CD4-positive, alpha-beta T cell treated with Interferon gamma for 1 hour (primary cell): ENCODE measurements around the gene FYN.

ENCODE experiments used
- DNase-seq: peaks from one replicate; pipeline ENCODE4 v3.0.0-alpha.2; 2020

The FYN gene

DNA sequence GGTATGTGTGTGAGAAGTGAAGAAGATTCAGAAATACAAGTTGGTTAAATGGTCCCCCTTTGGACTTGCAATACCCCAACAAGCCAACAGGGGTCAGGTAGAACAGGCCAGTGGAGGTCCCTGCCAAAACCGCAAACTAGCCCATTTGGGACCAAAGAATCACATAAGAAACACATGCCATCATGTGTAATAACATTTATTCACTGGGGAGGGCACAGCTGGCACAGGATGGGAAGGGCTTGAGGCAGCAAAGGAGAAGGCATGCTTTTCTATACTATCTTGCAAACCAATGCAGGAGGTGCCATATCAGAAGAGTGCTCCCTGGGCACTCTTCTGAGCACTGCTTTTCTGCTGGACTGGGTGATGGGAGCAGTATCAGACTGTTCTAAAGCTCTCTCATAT lies 151.5 kb downstream of the FYN start:
- peak; percentile 41 for DNase-seq

DNA sequence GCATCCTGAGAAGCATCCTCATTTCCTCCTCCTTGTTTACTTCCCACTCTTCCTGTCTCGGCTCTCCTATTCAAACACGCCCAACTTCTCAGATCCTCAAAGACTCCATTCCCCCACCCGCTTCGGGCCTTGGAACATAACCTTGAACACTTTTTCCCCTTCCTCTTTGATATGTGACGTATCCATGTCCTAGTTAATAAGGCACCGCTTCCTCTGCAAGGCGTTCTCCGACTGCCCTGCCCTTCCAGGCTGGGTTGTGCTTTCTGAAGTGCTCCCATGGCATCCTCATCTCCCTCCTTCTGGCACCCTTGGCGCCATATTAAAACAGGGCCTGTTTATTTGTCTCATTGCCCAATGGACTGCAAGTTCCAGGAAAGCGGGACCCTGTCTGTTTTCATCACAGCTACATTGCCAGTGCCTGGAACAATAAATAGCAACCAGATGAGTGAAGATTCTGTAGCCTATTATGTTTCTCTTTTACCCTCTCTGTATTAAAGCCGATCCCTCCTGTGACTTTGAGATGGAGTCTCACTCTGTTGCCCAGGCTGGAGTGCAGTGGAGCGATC lies 152.2 kb downstream of the FYN start:
- no peak for DNase-seq

DNA sequence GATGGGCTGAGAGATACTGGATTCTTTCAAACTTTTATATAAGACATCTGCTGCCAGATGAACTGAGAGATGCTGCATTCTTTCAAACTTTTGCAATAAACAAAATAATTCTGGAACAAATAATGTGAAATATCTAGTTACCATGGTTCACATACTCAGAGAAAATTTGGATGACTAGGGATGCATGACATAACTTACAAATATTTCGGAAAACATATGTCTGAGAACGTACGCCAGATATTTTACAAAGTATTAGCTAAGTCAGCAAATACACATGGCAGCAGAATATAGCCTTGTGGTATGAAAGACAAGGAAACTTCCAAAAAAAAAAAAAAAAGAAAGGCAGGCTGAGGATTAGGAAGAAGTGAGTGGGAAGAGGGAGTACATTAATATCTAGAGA lies 154.3 kb downstream of the FYN start:
- no peak for DNase-seq

DNA sequence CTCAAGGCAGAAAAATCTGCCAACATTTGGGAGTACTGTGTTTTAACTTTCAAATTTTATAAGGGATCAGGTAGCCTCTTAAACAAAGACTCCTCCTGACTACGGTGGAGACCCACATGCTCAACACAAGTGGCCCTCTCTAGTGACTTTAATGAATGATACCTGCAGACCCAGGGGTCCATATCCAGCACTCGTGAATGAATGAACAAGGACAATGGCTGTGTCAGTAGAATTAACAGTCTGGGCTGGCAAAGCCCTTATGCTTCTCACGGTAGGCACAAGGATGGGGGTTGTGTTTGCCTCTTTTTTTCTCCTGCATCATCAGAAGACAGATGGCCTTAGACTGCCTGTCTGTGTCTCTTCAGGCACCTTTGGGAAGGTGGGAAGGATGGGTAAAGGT lies 154.9 kb downstream of the FYN start:
- no peak for DNase-seq

DNA sequence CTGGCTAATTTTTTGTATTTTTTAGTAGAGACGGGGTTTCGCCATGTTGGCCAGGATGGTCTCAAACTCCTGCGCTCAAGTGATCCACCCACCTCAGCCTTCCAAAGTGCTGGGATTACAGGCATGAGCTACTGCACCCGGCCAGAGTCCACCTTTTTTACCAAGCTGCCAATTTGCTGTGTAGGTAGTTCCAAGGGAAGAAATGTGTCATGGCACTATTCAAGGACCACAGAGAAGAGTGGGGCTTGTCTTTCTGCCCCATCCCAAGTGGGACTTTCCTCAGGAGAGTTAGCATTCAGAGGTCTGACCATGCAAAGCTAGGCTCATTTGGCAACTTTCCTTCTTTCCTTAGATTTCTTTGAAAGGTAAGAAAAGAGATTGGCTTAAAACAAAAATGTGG lies 155.6 kb downstream of the FYN start:
- DNase-seq: no peak

DNA sequence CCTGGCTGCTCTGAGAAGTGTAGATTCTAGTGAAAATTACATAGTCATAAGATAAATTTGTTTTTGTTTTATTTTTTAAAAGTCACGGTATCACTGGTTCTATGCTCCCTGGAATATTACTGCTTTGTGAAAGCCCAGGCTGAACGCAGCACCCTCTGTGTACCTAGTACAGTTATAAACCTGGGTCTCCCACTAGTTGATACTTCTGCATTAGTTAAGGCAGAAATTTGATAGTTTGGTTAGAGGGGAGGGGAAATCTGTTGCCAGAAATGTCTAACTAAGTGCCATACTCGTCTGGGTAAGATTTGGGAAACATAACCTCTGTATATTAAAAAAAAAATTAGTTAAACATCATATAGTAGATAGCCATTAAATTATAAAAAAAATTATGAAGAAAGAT lies 156.9 kb downstream of the FYN start:
- no peak for DNase-seq

DNA sequence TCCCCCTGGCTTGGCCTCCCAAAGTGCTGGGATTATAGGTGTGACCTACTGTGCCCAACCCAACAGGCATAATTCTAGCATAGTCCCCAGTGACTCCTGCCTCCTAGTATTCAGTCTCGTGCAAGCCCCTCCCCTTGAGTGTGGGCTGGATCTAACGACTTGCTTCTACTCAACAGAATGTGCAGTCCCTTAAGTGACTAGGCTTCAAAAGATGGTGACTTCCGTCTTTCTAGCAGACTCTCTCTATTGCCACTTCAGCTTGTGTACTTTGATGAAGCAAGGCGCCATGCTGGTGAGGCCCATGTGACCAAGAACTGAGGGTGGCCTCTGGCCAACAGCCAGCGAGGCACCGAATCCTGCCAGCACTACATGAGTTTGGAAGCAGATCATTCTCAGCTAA lies 157.9 kb downstream of the FYN start:
- peak; percentile 37 for DNase-seq

DNA sequence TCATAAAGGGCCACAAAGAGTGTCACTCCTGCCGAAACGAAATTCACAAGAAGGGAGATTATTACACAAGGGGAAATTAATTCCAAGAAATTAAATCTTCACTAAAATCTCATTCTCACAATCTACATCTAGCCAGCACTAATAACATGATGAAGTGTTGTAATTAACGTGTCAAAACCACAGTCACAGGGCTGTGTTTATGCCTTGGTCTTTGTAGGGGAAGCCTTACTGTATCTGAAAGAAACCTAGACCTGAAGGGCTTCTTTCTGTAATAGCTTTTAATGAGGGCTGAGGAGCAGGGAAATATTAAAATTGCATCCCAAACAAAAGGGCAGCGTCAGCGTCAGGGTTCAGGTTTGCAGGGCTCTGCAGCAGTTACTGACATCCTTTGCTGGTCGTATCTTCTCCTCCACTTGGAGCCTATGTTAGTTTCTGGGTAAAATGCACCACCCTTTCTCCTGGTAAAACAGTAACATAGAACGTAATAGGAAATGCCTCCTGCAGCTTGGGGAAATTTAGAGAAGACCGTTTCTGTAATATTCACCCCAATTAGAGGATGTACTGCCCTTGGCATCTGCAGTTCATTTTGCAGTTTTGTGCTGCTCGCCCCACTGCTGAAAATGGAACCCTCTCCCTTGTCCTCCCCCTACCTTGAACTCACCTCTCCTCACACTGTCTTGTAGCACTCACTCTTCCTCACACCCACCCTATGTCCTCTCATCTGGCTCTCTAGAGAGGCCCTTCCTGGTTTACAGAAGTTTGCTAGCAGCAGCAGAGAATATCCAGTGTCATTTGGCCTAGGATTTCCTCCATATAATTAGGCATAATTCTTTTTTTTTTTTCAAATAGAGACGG lies 158.6 kb downstream of the FYN start:
- DNase-seq: no peak

DNA sequence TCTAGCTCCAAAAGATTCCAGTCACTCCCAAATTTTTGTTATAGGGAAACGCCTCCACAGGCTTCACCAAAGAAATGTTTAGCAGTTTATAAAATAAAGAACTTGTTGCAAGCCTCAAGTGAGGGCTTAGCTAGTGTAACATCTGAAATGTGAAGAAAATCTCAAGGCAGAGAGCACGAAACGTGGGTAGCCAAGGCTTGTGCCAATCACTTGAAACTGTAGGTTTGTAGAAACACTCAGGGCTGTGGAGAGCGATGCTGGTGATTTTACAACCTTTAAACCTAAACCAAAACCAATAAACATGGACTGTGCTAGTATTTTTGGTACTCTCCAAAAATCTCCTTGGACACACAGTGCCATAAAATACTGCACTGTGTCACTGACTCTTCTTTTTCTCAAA lies 159.4 kb downstream of the FYN start:
- DNase-seq: no peak

DNA sequence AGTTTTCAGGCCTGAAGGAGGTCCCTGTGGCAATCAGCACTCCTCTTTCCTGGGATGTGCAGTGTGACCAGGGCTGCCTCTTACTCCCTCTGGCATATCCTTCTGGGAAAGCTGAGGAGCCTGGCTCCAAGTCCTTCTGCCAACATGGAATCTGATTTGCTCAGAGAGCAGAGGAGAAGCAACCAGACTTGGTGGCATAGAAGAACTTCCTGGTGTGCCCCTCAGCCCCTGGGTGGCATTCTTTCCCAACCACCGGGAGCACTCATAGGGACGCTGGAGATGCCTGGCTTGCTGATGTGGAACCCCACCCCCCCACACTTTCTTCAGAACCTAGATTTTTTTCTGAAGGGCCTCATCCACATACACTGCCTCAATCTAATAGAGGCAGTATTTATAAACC lies 160.0 kb downstream of the FYN start:
- no peak for DNase-seq

DNA sequence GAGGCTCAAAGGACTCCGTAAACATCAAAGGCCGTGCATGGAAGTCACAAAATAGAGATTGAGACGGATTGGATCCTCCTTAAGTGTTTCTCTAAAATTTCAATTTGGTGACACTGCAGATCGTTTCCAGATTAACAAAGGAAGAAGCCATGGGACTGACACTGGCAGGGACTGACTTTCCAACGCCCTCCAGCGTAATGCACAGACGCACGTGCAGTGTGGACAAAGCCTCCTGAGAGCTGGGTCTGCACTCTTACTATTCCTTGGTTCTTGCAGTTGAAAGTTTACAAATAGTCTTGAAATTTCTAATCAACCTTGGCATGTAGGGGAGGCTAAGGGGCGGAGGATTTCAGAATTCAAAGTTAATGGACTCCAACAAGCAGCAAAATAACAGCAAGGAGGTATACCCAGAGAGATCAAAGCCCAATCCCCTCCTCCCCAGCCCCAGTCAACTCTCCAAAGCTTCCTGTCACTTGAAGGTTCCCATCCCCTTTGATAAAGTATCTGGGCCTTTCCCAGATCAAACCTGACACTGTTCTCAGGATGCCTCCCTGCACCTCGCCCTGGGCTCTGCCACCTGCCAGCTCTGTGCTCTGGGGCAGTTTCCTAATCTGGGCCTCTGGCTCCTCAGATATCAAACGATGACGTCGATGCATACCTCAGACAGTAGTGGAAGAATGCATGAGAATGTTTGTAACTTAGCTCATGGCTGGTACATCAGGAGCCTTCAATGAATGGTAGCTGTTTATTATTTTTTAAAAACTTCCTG lies 161.1 kb downstream of the FYN start:
- no peak for DNase-seq

DNA sequence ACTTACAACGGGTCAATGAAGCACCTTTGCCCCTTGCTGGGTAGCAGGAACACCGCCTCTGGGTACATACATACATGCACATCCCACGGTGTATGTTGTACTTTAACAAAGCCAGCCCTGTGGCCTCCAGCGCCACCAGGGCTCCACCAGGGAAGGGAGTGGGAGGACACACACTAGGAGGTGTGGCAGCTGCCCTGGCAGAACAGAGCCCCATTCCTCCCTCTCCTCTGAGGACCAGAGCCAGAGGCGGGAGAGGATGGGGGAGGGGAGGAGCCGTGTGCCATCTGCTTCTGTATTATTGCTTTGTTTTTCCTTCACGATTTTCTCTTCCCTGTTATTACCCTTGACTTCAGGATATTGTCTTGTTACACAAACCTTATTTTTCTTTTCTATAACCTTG lies 161.8 kb downstream of the FYN start:
- DNase-seq: no peak

DNA sequence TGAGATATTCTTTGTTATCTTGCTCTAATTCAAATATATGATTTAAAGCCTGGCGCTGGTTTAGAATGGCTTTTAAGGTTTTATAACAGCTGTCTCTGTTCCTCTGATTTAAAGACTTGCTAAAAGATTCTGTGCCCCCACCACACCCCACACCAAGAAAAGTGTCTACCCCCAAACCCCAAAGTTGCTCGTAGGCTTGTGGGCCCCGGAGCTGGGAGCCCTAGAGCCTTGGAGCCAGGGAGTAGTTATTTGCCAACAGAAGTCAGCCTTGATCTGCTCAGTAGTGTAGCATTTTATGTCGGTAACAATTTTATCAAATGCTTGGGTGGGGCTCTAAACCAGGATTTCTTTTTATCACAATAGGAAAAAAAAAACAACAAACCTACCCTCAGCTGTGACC lies 162.3 kb downstream of the FYN start:
- DNase-seq: no peak

DNA sequence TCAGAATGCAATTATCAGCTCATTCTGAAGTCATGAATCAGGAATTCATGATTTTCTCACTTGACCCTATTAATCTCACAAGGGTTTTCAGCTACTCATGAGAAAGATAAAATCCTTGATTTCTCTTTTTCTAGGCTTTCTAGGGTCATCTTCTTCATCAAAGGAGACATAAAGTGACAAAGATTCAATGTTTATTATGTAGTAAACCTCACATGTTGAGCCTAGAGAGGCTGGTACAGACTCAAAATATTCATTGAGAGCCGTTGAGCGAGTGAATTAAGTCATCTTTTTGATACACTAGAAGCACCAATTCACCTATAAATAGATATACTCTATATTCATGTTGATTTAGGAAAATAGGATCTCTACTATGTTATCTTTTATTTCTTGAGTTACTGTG lies 162.8 kb downstream of the FYN start:
- DNase-seq: no peak

DNA sequence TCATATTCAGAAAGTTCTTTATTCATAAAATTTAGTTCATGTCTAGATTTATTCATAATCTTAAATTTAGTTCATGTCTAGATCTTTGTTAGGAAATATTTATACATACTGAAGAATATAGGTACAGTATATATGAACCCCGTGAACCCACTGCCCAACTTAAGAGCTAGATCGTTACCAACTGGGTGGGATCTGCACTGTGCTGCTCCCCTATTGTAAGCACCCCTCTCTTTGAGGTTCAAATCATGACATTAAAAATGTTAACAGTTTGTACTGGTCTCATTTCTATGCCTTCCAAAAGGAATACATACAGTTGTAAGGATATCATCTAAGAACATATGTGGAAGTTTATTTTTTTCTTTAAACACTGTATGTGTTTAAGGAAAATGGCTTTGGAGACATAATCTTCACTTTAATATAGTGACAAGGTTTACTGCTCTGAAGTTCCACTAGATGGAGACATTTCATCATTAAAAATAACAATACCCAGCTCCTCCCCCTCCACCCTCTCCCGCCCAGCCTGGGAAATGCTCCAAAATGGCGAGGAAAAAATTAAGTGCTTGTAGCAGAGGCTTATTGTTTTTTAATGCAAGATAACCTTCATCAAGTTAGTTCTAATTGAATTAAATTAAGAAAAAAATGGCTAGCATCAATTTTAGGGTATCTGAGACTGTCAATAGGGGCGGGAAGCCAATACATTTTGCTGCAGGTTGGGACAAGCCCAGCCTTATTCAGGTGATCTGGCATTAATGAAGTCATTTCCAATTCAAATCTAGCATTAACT lies 163.4 kb downstream of the FYN start:
- DNase-seq: peak; percentile 53

DNA sequence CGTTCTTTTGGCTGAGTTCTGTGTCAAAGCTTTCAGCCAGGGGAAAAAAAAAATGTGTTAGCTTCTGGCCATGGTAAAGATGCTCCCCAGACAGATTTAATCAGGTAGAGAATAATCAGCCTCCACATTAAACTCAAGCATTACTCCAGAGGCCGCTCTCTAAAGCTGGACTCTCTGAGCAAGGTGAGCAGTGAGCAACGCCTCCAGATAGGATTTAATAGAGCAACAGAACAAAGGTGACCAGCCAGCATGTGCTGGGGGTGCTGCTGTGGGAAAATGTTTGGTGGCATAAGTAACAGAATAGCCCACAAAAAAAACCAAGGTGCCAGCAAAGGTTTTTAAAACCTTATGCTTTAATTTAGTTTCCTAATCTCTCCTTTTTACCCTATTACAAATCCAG lies 164.1 kb downstream of the FYN start:
- DNase-seq: no peak

DNA sequence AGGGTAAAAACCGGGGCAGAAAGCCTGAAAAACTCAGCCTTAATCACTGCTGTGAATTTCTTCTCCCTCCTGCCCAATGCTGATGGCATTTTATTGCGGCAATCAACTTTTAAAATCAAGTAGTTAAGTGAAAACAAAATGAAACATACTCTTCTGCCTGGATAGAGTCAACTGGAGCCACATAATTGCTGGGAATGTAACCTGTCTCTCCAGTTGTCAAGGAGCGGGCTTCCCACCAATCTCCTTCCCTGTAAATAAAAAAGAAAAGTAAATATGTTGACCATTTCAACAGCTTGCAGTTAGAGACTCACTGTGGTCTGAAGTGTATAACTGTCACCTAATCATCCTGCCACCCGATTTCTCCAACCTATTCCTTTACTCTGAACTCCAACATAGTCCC lies 165.5 kb downstream of the FYN start:
- no peak for DNase-seq

DNA sequence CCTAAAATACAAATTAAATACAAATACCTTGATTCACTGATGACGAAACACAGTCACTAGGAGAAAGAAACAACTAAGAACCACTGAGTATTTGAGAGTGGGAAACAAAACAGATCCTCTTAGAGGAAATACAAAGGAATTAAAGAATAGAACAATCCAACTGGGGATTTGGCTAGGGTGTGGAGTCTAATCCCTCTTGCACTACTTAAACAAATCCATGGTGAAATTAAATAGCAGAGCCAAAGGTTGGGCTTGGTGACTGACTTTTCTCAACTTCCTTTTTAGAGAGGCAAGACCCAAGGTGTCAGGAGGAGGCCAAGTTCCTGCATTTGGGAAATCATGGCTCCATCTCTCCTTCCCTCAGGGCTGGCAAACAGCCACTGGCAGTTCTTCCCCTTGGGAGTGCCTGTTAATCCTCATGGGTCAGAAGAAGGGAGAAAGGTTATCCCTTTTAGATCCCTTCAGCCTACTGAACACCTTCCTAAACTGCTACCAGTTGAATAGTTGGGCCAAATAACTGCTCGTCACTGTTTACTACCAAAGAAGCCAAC lies 166.3 kb downstream of the FYN start:
- DNase-seq: no peak

DNA sequence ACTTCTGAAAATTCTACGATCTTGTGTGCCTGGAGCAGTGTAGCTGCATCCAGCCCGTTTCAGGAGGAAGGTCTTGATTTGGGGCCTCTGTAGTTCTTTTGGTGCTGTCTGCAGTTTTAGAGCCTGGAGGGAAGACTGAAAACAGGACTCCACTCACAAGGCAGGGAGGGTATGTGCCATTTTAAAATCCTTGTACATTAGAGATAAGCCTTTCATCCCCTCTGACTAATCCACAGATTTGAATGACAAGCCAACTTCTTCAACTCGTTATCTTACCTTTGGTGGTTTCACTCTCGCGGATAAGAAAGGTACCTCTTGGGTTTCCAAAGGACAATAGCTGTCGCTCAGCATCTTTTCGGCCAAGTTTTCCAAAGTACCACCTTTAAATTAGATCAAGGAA lies 169.5 kb downstream of the FYN start:
- DNase-seq: no peak

DNA sequence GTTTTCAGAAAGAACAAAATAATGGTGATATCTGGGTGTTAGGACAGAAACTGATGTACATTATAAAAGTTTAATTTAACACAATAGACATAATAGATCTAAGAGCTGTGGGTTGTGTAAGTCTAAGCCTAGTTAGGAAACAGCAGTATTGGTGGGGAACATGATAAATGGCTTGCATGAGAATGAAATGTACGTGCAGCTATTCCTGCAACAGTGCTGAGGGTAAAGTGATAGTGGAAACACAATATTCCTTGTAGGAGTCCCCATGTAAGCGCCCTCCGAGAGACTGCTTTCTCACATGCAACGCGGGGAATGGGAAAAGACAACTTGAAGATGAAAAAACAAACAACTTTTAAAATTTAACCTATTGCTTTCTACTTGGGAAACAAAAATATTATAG lies 171.0 kb downstream of the FYN start:
- no peak for DNase-seq

DNA sequence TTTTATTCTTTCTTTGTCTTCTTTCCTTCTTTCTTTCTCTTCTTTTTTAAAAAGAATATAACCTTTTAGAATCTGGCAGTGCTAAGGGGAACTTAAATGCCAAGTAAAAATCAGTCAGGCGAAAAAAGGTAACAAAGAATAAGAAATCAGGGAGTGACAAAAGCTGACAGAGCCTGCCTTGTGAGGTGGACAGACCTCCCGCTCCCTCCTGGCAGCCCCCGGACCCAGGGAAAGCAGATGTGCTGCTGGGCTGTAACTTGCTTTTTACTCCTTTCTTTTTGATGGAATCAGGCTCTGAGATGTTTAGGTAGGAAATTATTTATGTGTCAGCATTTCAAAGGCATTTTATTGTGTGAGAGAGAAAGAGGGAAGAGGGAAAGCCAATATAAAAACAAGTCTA lies 172.1 kb downstream of the FYN start:
- DNase-seq: no peak

DNA sequence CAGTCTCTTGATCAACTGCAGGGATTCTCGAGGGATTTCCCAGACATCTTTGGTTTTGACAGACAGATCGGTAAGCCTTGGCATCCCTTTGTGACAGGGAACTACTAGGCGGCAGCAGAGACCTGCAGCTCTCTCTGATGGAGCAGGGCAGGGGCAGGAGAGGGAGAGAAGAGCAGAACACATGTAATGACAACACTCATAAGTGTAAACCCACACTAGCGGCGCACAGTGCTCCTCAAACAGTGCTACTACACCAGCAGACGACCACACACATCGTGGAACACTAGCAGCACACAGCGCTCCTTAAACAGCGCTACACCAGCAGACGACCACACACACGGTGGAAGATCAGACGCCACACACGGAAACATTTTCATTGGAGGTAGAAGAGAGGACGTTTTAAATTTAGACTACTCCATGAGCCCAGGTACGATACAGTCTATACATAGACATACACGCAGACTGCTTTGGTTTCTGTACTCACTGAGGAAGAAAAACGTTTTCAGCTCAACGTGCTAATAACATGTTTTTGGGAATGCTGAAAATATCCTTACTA lies 173.0 kb downstream of the FYN start:
- no peak for DNase-seq

DNA sequence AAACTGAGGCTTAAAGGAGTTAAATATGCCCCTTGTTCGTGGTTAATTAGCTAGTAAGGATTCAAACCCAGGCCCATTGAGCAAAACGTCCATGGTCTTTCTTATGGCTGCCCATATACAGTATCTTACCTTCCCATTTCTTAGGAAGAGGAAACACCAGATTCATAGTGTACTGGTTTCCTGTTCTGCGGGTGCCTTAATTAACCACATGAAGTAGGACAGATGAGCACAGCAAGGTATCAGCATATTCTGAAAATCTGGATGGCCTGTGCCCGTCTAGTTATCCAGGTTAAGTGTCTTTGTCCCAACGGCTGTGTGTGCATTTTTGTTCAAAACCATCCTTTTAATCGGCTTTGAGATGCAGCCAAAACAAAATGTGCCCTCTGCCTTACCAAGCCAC lies 174.1 kb downstream of the FYN start:
- no peak for DNase-seq
